Measurements from ENCODE around the gene PIP5K1B. TPM values are rescaled to one million over a fixed set of nuclear protein-coding genes. Genes with fewer than 3 reads are reported as not detected.

The PIP5K1B gene
- total RNA-seq, 1 experiment from 2014 or later = 9.0 TPM

GRCh38 chr9:69029535-69029934 lies 324.5 kb downstream of the PIP5K1B start:
- CTCF ChIA-PET = no interaction called here
- peaks cover 2% of the 10 kb centered on the region for H3K9me3 Mint-ChIP-seq (ENCODE audit: low read depth, unreplicated experiment)
- no peak overlapping the region for H3K27ac Mint-ChIP-seq (ENCODE audit: unreplicated experiment)
- no peaks in the 10 kb centered on the region for H3K36me3 Mint-ChIP-seq (ENCODE audit: insufficient read depth, unreplicated experiment)
- intact Hi-C loops (cut with micrococcal nuclease; ENCODE audit: unreplicated experiment) = no loop called here
- H3K4me3 Mint-ChIP-seq (ENCODE audit: low read depth, unreplicated experiment) = no peak overlapping the region
- peaks cover 7% of the 10 kb centered on the region for H3K4me1 Mint-ChIP-seq (ENCODE audit: low read depth, unreplicated experiment)
- DNase-seq = no peak
- BruUV-seq (replicated peaks) = no TSS peak
- H3K27me3 Mint-ChIP-seq (ENCODE audit: unreplicated experiment) = peaks cover 2% of the 10 kb centered on the region
- TF ChIP-seq, protein P1, sequence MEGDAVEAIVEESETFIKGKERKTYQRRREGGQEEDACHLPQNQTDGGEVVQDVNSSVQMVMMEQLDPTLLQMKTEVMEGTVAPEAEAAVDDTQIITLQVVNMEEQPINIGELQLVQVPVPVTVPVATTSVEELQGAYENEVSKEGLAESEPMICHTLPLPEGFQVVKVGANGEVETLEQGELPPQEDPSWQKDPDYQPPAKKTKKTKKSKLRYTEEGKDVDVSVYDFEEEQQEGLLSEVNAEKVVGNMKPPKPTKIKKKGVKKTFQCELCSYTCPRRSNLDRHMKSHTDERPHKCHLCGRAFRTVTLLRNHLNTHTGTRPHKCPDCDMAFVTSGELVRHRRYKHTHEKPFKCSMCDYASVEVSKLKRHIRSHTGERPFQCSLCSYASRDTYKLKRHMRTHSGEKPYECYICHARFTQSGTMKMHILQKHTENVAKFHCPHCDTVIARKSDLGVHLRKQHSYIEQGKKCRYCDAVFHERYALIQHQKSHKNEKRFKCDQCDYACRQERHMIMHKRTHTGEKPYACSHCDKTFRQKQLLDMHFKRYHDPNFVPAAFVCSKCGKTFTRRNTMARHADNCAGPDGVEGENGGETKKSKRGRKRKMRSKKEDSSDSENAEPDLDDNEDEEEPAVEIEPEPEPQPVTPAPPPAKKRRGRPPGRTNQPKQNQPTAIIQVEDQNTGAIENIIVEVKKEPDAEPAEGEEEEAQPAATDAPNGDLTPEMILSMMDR (IDR thresholded peaks at IDR 0.05; ENCODE audit: unreplicated experiment) = no peak

DNA sequence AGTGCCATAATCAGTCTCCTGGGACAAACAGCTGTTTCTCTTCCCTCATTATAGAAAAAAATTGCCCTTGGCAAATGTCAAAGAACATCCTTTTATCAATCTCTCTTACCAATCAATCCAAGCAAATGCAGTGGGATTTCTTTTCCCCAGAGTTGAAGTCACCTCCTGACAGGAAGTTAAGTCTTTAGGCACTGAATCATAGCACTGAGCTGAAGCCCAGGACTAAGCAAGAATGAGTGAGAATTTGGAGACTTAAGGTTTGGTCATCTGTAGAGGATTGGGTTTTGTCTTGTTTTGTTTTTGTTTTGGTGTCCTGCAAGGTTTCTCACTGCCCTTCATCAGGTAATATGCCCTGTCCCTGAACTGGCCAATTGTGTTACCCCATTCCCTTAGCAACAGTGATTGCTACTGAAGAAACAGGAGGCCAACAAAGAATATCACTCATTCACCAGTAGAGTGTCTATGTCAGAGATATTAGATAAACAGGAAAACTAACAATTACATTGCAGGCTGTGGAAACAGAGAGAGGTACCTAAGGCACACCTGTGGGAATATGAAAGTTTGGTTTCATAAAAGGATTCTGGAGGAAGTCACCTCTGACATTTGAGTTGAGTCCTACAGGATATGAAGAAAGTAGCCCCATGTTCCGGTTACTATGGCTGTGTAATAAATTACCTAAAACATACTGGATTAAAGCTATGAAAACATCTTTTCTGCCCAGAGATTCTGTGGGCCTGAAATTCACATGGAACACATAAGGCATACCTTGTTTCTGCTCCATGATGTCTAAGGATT lies 326.0 kb downstream of the PIP5K1B start:
- CTCF ChIA-PET = no interaction called here
- peaks cover 7% of the 10 kb centered on the region for H3K4me1 Mint-ChIP-seq (ENCODE audit: low read depth, unreplicated experiment)
- no peak for DNase-seq
- intact Hi-C loops (cut with micrococcal nuclease; ENCODE audit: unreplicated experiment) = no loop called here
- no TSS peak for BruUV-seq (replicated peaks)
- no peak overlapping the region for H3K27ac Mint-ChIP-seq (ENCODE audit: unreplicated experiment)
- no peak overlapping the region for H3K4me3 Mint-ChIP-seq (ENCODE audit: low read depth, unreplicated experiment)
- peaks cover 2% of the 10 kb centered on the region for H3K9me3 Mint-ChIP-seq (ENCODE audit: low read depth, unreplicated experiment)
- peaks cover 4% of the 10 kb centered on the region for H3K36me3 Mint-ChIP-seq (ENCODE audit: insufficient read depth, unreplicated experiment)
- H3K27me3 Mint-ChIP-seq (ENCODE audit: unreplicated experiment) = no peaks in the 10 kb centered on the region
- TF ChIP-seq, protein P1 (IDR thresholded peaks at IDR 0.05; ENCODE audit: unreplicated experiment) = no peak

- TF ChIP-seq, protein P1 (IDR thresholded peaks at IDR 0.05; ENCODE audit: unreplicated experiment) = no peak
- Mint-ChIP-seq H3K27ac (ENCODE audit: unreplicated experiment) (no peak overlapping the region), H3K4me3 (ENCODE audit: low read depth, unreplicated experiment) (no peak overlapping the region), H3K36me3 (ENCODE audit: insufficient read depth, unreplicated experiment) (peaks cover 12% of the 10 kb centered on the region), H3K4me1 (ENCODE audit: low read depth, unreplicated experiment) (no peaks in the 10 kb centered on the region), H3K27me3 (ENCODE audit: unreplicated experiment) (no peaks in the 10 kb centered on the region), H3K9me3 (ENCODE audit: low read depth, unreplicated experiment) (peaks cover 2% of the 10 kb centered on the region)
- BruUV-seq (replicated peaks) = no TSS peak
- CTCF ChIA-PET = interaction anchor here (0.6 kb wide), 1 partner anchor 32 kb away, joined by 3 read pairs; no protein-coding TSS in a partner anchor
- no peak for DNase-seq
- intact Hi-C loops (cut with micrococcal nuclease; ENCODE audit: unreplicated experiment) = no loop called here
Observed at GRCh38 chr9:69034071-69034470, 329.0 kb downstream of the PIP5K1B start.

DNA sequence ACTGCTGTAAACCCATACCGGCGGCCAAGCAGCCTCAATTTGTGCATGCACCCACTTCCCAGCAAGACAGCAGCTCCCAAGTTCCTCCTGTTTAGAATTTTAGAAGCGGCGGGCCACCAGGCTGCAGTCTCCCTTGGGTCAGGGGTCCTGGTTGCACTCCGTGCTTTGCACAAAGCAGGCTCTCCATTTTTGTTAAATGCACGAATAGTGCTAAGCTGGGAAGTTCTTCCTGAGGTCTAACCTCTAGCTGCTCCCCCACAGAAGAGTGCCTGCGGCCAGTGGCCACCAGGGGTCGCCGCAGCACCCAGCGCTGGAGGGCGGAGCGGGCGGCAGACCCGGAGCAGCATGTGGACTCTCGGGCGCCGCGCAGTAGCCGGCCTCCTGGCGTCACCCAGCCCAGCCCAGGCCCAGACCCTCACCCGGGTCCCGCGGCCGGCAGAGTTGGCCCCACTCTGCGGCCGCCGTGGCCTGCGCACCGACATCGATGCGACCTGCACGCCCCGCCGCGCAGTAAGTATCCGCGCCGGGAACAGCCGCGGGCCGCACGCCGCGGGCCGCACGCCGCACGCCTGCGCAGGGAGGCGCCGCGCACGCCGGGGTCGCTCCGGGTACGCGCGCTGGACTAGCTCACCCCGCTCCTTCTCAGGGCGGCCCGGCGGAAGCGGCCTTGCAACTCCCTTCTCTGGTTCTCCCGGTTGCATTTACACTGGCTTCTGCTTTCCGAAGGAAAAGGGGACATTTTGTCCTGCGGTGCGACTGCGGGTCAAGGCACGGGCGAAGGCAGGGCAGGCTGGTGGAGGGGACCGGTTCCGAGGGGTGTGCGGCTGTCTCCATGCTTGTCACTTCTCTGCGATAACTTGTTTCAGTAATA lies 330.6 kb downstream of the PIP5K1B start, which contains the start of gene FXN:
TSS of gene FXN (plus strand) at position 315 of the 871 bp plus-strand sequence. CDS start at position 346, 31 bp downstream.
- intact Hi-C loops (cut with micrococcal nuclease; ENCODE audit: unreplicated experiment) = no loop called here
- no peaks in the 10 kb centered on the region for H3K27me3 Mint-ChIP-seq (ENCODE audit: unreplicated experiment)

More for the DNA sequence above, 330.6 kb downstream of the PIP5K1B start, which contains the start of gene FXN:
- peaks cover 12% of the 10 kb centered on the region for H3K36me3 Mint-ChIP-seq (ENCODE audit: insufficient read depth, unreplicated experiment)
- peak; percentile 80 for DNase-seq
- H3K4me1 Mint-ChIP-seq (ENCODE audit: low read depth, unreplicated experiment) = no peaks in the 10 kb centered on the region
- H3K9me3 Mint-ChIP-seq (ENCODE audit: low read depth, unreplicated experiment) = no peaks in the 10 kb centered on the region
- TF ChIP-seq, protein P1 (IDR thresholded peaks at IDR 0.05; ENCODE audit: unreplicated experiment) = peak; percentile 89
- CTCF ChIA-PET = interaction anchor here (0.9 to 1.8 kb wide), 2 partner anchors 164 to 188 kb away, joined by 3 to 6 read pairs; no protein-coding TSS in a partner anchor
- BruUV-seq (replicated peaks) = no TSS peak
- H3K27ac Mint-ChIP-seq (ENCODE audit: unreplicated experiment) = peak within 1 kb of the TSS; percentile 70
- peak within 1 kb of the TSS; percentile 93 for H3K4me3 Mint-ChIP-seq (ENCODE audit: low read depth, unreplicated experiment)

Data from Calu3 (cell line).